ENCODE results near the gene TRMT5. TPM values are rescaled to one million over a fixed set of nuclear protein-coding genes. Genes with fewer than 3 reads are reported as not detected.

Gene TRMT5
- total and polyA plus RNA-seq, 9 of the 15 experiments (the other 6 are each of a cell fraction or from before 2014, with no cell fraction given) = 8.4 to 20.0 (median 15.1) TPM

DNA sequence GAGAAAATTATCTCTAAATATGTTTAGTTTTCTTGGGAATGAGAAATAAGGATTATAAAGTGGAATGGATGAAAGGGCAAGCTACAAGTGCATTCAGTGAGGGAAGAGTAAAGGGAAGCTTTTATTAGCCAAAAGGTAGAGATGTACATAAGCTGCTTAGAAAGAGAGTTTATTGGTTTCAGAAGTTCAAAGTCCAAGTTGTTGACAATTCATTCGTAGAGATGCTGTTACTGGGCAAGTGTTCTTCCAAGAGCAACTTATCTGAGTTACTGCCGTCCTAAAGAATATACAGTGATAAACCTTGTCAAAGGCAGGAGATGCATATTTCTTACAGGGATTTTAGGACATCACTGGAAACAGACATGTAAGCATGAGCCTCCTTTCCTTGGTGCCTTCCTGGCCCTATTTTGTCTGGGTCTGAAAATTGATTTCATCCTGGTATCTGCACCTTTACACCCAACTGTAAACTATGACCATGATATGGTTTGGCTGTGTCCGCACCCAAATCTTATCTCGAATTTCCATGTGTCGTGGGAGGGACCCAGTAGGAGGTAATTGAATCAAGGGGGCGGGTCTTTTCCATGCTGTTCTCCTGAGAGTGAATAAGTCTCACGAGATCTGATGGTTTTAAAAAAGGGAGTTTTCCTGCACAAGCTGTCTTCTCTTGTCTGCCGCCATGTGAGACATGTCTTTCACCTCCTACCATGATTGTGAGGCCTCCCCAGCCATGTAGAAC, 46.8 kb downstream of the TRMT5 start (continued):
- TF ChIP-seq, protein P1, sequence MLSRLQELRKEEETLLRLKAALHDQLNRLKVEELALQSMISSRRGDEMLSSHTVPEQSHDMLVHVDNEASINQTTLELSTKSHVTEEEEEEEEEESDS (CRISPR knock-in tag; IDR thresholded peaks at IDR 0.05) = no peak
- TF ChIP-seq BRCA1 (IDR thresholded peaks at IDR 0.05) = no peak
- no peak for TF ChIP-seq BRCA1 (CRISPR knock-in tag; IDR thresholded peaks at IDR 0.05)
- TF ChIP-seq EP300 (IDR thresholded peaks at IDR 0.05; ENCODE audit: low read length) = peak; percentile 20; the same call in 1 of the 2 replicates
- TF ChIP-seq, protein P2, sequence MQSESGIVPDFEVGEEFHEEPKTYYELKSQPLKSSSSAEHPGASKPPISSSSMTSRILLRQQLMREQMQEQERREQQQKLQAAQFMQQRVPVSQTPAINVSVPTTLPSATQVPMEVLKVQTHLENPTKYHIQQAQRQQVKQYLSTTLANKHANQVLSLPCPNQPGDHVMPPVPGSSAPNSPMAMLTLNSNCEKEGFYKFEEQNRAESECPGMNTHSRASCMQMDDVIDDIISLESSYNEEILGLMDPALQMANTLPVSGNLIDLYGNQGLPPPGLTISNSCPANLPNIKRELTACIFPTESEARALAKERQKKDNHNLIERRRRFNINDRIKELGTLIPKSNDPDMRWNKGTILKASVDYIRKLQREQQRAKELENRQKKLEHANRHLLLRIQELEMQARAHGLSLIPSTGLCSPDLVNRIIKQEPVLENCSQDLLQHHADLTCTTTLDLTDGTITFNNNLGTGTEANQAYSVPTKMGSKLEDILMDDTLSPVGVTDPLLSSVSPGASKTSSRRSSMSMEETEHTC (IDR thresholded peaks at IDR 0.05) = no peak
- TF ChIP-seq CAMTA2 (CRISPR knock-in tag; conservative IDR thresholded peaks at IDR 0.05) = no peak
- 0 out of 2 replicates have a peak, but pooled peaks have one; percentile 55 for TF ChIP-seq FOXM1 (IDR thresholded peaks at IDR 0.05; ENCODE audit: low read depth)
- no peak for TF ChIP-seq FOXM1 (CRISPR knock-in tag; IDR thresholded peaks at IDR 0.05; ENCODE audit: low read depth)
- TF ChIP-seq PTRF (tag; IDR thresholded peaks at IDR 0.05) = no peak
- TF ChIP-seq MXI1 (IDR thresholded peaks at IDR 0.05; ENCODE audit: low read depth, low read length) = no peak
- TF ChIP-seq HLTF (IDR thresholded peaks at IDR 0.05) = no peak
- no peak for TF ChIP-seq FOSL1 (tag; conservative IDR thresholded peaks at IDR 0.05)
- TF ChIP-seq NCOA2 (IDR thresholded peaks at IDR 0.05; ENCODE audit: partially characterized antibody in 2 of 2) = no peak
- TF ChIP-seq CHD2 (IDR thresholded peaks at IDR 0.05; ENCODE audit: low read depth, low read length) = peak; percentile 81
- no peak for TF ChIP-seq ZNF764 (CRISPR knock-in tag; IDR thresholded peaks at IDR 0.05; ENCODE audit: low read depth)
- no peak for TF ChIP-seq COPS2 (conservative IDR thresholded peaks at IDR 0.05)
- TF ChIP-seq, protein P3, sequence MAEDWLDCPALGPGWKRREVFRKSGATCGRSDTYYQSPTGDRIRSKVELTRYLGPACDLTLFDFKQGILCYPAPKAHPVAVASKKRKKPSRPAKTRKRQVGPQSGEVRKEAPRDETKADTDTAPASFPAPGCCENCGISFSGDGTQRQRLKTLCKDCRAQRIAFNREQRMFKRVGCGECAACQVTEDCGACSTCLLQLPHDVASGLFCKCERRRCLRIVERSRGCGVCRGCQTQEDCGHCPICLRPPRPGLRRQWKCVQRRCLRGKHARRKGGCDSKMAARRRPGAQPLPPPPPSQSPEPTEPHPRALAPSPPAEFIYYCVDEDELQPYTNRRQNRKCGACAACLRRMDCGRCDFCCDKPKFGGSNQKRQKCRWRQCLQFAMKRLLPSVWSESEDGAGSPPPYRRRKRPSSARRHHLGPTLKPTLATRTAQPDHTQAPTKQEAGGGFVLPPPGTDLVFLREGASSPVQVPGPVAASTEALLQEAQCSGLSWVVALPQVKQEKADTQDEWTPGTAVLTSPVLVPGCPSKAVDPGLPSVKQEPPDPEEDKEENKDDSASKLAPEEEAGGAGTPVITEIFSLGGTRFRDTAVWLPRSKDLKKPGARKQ (CRISPR knock-in tag; IDR thresholded peaks at IDR 0.05) = no peak
- no peak for TF ChIP-seq KDM5B (IDR thresholded peaks at IDR 0.05; ENCODE audit: insufficient replicate concordance, low read depth, low read length)
- TF ChIP-seq PHTF2 (CRISPR knock-in tag; IDR thresholded peaks at IDR 0.05) = no peak
- TF ChIP-seq ASH1L (IDR thresholded peaks at IDR 0.05; ENCODE audit: borderline replicate concordance, low read depth, partially characterized antibody) = no peak
- TF ChIP-seq, protein P4, sequence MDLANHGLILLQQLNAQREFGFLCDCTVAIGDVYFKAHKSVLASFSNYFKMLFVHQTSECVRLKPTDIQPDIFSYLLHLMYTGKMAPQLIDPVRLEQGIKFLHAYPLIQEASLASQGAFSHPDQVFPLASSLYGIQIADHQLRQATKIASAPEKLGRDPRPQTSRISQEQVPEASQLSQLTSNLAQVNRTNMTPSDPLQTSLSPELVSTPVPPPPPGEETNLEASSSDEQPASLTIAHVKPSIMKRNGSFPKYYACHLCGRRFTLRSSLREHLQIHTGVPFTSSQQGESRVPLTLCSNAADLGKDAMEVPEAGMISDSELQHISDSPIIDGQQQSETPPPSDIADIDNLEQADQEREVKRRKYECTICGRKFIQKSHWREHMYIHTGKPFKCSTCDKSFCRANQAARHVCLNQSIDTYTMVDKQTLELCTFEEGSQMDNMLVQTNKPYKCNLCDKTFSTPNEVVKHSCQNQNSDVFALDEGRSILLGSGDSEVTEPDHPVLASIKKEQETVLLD (IDR thresholded peaks at IDR 0.05) = no peak
- TF ChIP-seq ZNF263 (CRISPR knock-in tag; IDR thresholded peaks at IDR 0.05; ENCODE audit: borderline replicate concordance) = no peak
- TF ChIP-seq HNRNPLL (IDR thresholded peaks at IDR 0.05; ENCODE audit: low read depth, low read length, poor library complexity, severe bottlenecking) = no peak
- TF ChIP-seq L3MBTL2 (IDR thresholded peaks at IDR 0.05) = no peak
- no peak for TF ChIP-seq ZNF143 (CRISPR knock-in tag; IDR thresholded peaks at IDR 0.05)
